Activated CD4-positive, alpha-beta T cell treated with anti-CD3 and anti-CD28 coated beads for 48 hours (primary cell): ENCODE measurements around the gene SRPK2.

ENCODE experiments used
- DNase-seq: peaks from one replicate; pipeline ENCODE4 v3.0.0-alpha.2; 2020

The SRPK2 gene

GRCh38 chr7:105127179-105127578 lies 261.5 kb downstream of the SRPK2 start:
- DNase-seq: peak; percentile 39

DNA sequence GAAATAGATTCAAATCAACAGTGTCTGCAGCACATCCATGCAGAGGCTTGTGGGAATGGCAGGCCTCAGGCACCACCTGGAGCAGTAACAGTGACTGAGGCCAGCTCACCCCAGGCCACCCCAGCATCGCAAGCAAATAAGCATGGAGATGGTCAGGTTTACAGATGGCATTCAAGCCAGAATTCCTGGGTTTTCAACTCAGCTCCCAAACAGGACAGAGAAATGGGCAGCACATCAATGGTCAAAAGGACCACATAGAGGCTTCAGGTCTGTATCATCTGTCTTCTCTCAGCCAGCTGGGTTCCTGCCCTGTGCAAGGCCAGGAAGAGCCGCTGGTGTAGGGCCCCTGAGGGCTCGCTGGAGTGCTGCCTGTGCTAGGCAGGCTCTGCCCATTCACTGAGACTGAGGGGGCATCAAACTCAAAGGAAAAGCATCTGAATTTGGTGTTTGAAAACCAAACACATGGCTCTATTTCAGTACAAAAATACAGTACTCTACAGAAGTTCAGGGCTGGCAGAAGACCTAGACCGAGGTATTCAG lies 262.2 kb downstream of the SRPK2 start:
- DNase-seq: no peak

GRCh38 chr7:105125745-105126144 lies 263.0 kb downstream of the SRPK2 start:
- no peak for DNase-seq

GRCh38 chr7:105122619-105123018 lies 266.1 kb downstream of the SRPK2 start:
- DNase-seq: no peak

DNA sequence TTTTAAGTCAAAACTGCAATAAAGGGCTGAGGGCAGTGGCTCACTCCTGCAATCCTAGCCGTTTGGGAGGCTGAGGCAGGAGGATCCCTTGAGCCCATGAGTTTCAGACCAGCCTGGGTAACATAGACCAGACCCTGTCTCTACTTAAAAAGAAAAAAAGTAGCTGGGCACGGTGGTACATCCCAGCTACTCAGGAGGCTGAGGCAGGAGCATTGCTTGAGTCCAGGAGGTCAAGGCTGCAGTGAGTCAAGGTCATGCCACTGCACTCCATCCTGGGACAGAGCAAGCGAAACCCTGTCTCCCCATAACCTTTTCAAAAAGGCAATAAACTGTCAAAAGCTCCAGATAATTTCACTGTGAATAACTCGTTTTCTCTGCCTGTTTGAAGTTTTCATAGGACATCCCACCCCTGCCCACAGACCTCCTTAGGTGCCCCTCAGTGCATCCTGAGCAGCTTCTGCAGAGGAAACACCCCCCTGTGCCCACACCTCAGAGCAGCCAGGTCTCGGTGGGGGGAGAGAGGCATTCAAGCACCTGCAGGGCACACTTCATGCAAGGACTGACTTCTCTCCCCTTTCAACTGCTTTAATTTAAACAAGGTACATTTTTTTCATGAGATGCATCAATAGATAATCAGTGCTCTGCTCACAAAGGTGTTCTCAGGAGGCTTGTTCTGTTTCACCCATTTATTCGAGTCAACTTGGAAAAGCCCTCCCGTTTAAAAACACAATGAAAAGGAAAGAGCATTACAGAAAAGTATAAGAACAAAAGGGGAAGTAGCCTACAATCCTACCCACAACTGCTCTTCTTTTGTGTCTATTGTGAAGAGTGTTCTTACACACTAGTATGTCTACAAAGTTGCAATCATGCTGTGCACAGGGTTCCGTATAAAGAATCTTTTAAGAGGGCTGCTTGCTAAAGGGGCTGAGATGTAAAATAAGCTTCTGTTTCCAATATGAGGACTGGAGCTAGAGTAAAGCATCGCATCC lies 269.8 kb downstream of the SRPK2 start:
- no peak for DNase-seq

DNA sequence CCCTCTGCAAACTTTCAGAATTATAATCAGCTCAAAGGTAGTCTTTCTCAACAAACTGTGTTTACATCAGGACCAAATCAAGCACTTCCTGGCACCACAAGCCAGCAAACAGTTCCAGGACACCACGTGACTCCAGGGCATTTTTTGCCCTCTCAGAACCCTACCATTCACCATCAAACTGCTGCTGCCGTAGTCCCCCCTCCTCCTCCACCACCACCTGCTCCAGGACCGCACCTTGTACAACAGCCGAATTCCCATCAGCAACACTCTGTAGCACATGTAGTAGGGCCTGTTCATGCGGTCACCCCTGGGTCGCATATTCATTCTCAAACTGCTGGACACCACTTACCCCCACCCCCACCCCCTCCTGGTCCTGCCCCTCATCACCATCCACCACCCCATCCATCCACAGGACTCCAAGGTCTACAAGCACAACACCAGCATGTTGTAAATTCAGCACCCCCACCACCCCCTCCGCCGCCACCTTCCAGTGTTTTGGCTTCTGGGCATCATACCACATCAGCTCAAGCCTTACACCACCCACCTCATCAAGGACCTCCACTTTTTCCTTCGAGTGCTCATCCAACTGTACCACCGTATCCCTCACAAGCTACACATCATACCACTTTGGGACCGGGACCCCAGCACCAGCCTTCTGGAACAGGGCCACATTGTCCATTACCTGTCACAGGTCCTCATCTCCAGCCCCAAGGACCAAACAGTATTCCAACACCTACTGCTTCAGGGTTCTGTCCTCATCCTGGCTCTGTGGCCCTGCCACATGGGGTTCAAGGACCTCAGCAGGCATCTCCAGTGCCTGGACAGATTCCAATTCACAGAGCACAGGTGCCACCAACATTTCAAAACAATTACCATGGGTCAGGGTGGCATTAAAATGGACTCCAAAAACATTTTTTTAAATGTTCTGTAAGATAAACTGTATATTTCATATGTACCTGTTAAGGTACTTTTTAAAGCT lies 276.0 kb downstream of the SRPK2 start:
- no peak for DNase-seq

GRCh38 chr7:105107458-105107857 lies 281.3 kb downstream of the SRPK2 start:
- no peak for DNase-seq

DNA sequence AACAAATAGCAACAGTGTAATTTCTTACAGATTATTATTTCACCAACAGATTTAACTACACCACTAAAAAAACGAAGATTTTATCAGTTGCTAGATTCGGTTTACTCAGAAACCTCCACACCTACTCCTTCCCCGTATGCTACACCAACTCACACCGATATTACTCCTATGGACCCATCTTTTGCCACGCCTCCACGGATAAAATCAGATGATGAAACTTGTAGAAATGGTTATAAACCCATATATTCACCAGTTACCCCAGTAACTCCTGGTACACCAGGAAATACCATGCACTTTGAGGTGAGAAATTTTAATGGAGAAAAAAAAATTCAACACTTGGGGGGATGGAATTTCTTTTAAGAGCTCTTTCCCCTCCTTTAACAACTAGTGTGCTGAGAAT lies 282.2 kb downstream of the SRPK2 start:
- no peak for DNase-seq

GRCh38 chr7:105105579-105105978 lies 283.1 kb downstream of the SRPK2 start:
- DNase-seq: no peak

GRCh38 chr7:105102557-105103352 lies 286.0 kb downstream of the SRPK2 start:
- no peak for DNase-seq

DNA sequence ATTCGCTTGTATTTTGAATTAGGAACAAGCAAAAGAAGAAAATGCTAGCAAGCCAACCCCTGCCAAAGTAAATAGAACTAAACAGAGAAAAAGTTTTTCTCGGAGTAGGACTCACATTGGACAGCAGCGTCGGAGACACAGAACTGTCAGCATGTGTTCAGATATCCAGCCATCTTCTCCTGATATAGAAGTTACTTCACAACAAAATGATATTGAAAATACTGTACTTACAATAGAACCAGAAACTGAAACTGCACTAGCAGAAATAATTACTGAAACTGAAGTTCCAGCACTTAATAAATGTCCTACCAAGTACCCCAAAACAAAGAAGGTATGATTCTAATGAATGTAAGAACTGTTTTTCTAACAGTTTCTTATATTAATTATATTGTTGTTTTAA lies 286.9 kb downstream of the SRPK2 start:
- no peak for DNase-seq

GRCh38 chr7:105098863-105099515 lies 289.7 kb downstream of the SRPK2 start:
- DNase-seq: no peak

- DNase-seq: no peak
Observed at GRCh38 chr7:105097619-105098018, 291.1 kb downstream of the SRPK2 start.

- no peak for DNase-seq
Observed at GRCh38 chr7:105096306-105096705, 292.4 kb downstream of the SRPK2 start.

DNA sequence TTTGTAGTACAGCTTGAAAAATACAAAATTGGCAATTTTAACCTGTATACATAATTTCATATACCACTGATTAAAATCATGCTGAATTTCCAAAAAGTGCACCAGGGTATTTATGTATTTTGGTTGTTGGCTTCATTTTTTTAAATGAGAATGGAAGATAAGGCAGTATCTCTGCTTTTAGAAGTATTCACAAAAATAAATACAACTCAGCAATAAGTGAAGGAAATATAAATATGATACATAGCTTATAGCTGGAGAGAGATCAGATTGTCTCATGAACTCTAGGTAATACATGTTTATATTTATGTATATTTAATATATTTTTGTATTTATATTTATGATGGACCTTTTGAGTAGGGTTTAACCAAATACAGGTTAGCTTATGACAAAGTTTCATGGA lies 293.8 kb downstream of the SRPK2 start:
- DNase-seq: no peak

- DNase-seq: no peak
Observed at GRCh38 chr7:105088456-105088855, 300.3 kb downstream of the SRPK2 start.

GRCh38 chr7:105087981-105088380 lies 300.7 kb downstream of the SRPK2 start:
- no peak for DNase-seq

DNA sequence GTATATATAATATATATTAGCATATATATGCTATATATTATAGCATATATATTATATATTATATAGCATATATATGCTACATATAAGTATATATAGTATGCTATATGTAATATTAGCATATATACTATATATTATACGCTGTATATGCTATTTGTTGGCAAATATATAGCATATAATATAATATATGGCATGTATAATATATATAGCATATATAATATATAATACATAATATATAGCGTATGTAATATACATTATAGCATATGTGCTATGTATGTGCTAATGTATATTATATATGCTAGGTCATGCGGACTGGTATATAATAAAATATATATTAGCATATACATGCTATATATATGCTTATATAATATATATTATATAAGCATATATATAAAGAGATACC lies 301.9 kb downstream of the SRPK2 start:
- DNase-seq: no peak

DNA sequence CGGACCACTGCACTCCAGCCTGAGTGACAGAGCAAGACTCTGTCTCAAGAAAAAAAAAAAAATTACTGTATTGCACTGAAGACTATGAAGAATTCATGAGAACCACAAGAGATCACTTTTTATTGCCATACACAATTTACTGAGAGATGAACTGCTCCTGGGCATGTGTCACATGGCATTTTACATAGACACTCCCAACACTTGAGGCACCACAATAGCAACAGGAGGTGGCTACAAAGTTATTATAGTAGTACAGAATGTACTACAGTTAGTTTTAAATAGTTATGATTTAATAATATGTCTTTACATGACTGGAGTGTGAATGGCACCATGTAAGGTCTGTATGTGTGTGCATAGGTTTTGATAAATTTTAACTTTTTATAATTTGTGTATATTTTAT lies 304.1 kb downstream of the SRPK2 start:
- DNase-seq: no peak

DNA sequence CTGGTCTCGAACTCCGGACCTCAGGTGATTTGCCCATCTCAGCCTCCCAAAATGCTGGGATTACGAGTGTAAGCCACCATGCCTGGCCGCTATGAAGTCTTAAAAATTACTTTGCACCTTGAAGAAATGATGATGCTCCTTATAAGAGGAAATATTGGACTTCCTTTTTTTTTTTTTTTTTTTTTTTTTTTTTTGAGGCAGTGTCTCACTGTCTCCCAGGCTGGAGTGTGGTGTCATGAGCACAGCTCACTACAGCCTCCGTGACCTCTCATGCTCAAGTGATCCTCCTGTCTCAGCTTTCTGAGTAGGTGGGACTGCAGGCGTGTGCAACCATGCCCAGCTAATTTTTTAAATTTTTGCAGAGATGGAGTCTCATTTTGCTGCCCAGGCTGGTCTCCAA lies 309.4 kb downstream of the SRPK2 start:
- DNase-seq: no peak

GRCh38 chr7:105073143-105073542 lies 315.6 kb downstream of the SRPK2 start:
- no peak for DNase-seq

DNA sequence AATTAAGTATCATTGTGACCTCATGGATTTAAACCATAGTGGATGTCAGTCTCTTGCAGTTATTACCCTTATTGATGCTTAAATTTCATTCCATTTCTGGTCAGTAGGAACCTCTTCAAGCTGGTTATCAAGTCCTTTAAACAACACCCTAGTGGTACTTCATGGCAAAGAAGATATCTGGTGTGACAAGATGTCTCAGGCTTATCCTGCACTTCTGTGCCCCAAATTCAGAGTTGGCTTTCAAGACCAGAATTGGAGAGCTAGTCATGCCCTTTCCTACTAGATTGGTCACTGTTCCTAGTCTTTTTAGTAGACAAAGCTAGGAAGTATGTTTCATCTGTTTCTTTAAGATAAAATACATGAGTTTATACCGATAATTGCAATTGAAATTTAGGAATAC lies 319.8 kb downstream of the SRPK2 start:
- no peak for DNase-seq
